ENCODE results near the gene CTIF.

- TF ChIP-seq POLR2A (IDR thresholded peaks at IDR 0.05) (no peak), CTCF (IDR thresholded peaks at IDR 0.05) (no peak)
These were observed 246.3 kb downstream of the CTIF start for GRCh38 chr18:48785091-48785614.
